Skeletal muscle tissue (tissue), 4 donors: ENCODE results near the gene ST3GAL4. TPM values are rescaled to one million over a fixed set of nuclear protein-coding genes. Genes with fewer than 3 reads are reported as not detected.

Source experiments
- H3K27ac ChIP-seq: one replicate; pipeline ENCODE4 v1.7.0; 2013; ENCODE audit warnings: mild to moderate bottlenecking, low read depth, low read length, inconsistent platforms
- H3K27me3 ChIP-seq, 3 donors: one replicate each; pipeline ENCODE4 v1.7.0; 2013; ENCODE audit warnings: low read length in 3 of 3; ENCODE audit not compliant: control insufficient read depth in 3 of 3, insufficient read depth in 3 of 3
- H3K36me3 ChIP-seq, 3 donors: one replicate each; pipeline ENCODE4 v1.7.0; 2013; ENCODE audit warnings: low read length in 3 of 3; ENCODE audit not compliant: control insufficient read depth in 3 of 3, insufficient read depth in 3 of 3
- H3K4me1 ChIP-seq, 3 donors: one replicate each; pipeline ENCODE4 v1.7.0; 2013; ENCODE audit warnings: low read length in 3 of 3, mild to moderate bottlenecking in 3 of 3; ENCODE audit not compliant: control insufficient read depth in 3 of 3, insufficient read depth in 3 of 3
- H3K4me3 ChIP-seq, 3 donors: one replicate each; pipeline ENCODE4 v1.7.0; 2013; ENCODE audit warnings: low read length in 3 of 3
- H3K9ac ChIP-seq, 3 donors: one replicate each; pipeline ENCODE4 v1.7.0; 2013; ENCODE audit warnings: low read length in 3 of 3, mild to moderate bottlenecking in 3 of 3, moderate library complexity in 2 of 3, low read depth in 1 of 3
- H3K9me3 ChIP-seq, 3 donors: one replicate each; pipeline ENCODE4 v1.7.0; 2013; ENCODE audit warnings: low read length in 3 of 3; ENCODE audit not compliant: control insufficient read depth in 3 of 3
- total RNA-seq: library from RNA; depleted of rRNA; stranded (reverse); fragments of >200 nt; gene quantifications from one replicate; pipeline ENCODE4 v1.2.3, GENCODE V29; 2014
- donor health status: Osteomylitis.

The ST3GAL4 gene
- total RNA-seq, 1 donor from 2014 or later: 20.9 TPM

GRCh38 chr11:126417091-126417862 lies 61.8 kb downstream of the ST3GAL4 start:
- no peaks in the 10 kb centered on the region for H3K9me3 ChIP-seq
- peak overlapping the region; percentile 64 to 68 (median 66) for H3K4me3 ChIP-seq
- H3K27ac ChIP-seq: peak overlapping the region; percentile 73
- peak overlapping the region; percentile 51 to 78 (median 67) for H3K9ac ChIP-seq
- no peaks in the 10 kb centered on the region for H3K27me3 ChIP-seq
- peaks cover 0 to 6% (median 0%) of the 10 kb centered on the region in 3 donors for H3K36me3 ChIP-seq
- H3K4me1 ChIP-seq: peaks cover 34 to 45% (median 41%) of the 10 kb centered on the region in 3 donors

GRCh38 chr11:126418887-126419286 lies 63.4 kb downstream of the ST3GAL4 start:
- H3K27ac ChIP-seq: no peak overlapping the region
- no peaks in the 10 kb centered on the region for H3K27me3 ChIP-seq
- peaks cover 0 to 1% (median 0%) of the 10 kb centered on the region in 3 donors for H3K36me3 ChIP-seq
- H3K4me3 ChIP-seq: no peak overlapping the region
- H3K4me1 ChIP-seq: peaks cover 36 to 47% (median 43%) of the 10 kb centered on the region in 3 donors
- no peak overlapping the region for H3K9ac ChIP-seq
- no peaks in the 10 kb centered on the region for H3K9me3 ChIP-seq

GRCh38 chr11:126419801-126420697 lies 64.6 kb downstream of the ST3GAL4 start:
- no peak overlapping the region for H3K27ac ChIP-seq
- no peak overlapping the region for H3K9ac ChIP-seq
- H3K9me3 ChIP-seq: no peaks in the 10 kb centered on the region
- H3K36me3 ChIP-seq: no peaks in the 10 kb centered on the region
- H3K4me1 ChIP-seq: peaks cover 29 to 40% (median 32%) of the 10 kb centered on the region in 3 donors
- no peaks in the 10 kb centered on the region for H3K27me3 ChIP-seq
- H3K4me3 ChIP-seq: no peak overlapping the region

GRCh38 chr11:126420698-126421256 lies 65.3 kb downstream of the ST3GAL4 start:
- Histone ChIP-seq H3K9ac (no peak overlapping the region), H3K27me3 (no peaks in the 10 kb centered on the region), H3K9me3 (no peaks in the 10 kb centered on the region), H3K4me1 (peaks cover 23 to 34% (median 24%) of the 10 kb centered on the region in 3 donors), H3K4me3 (no peak overlapping the region), H3K36me3 (no peaks in the 10 kb centered on the region), H3K27ac (no peak overlapping the region)

GRCh38 chr11:126421271-126421671 lies 65.8 kb downstream of the ST3GAL4 start:
- Histone ChIP-seq H3K4me3 (no peak overlapping the region), H3K9ac (no peak overlapping the region), H3K36me3 (no peaks in the 10 kb centered on the region), H3K27ac (no peak overlapping the region), H3K9me3 (no peaks in the 10 kb centered on the region), H3K27me3 (no peaks in the 10 kb centered on the region), H3K4me1 (peaks cover 18 to 29% (median 20%) of the 10 kb centered on the region in 3 donors)

GRCh38 chr11:126422446-126422845 lies 67.0 kb downstream of the ST3GAL4 start:
- Histone ChIP-seq H3K4me1 (peaks cover 17 to 26% (median 19%) of the 10 kb centered on the region in 3 donors), H3K9me3 (no peaks in the 10 kb centered on the region), H3K27ac (no peak overlapping the region), H3K36me3 (no peaks in the 10 kb centered on the region), H3K9ac (no peak overlapping the region), H3K27me3 (no peaks in the 10 kb centered on the region), H3K4me3 (no peak overlapping the region)

GRCh38 chr11:126423154-126423553 lies 67.7 kb downstream of the ST3GAL4 start:
- no peaks in the 10 kb centered on the region for H3K36me3 ChIP-seq
- peaks cover 17 to 26% (median 20%) of the 10 kb centered on the region in 3 donors for H3K4me1 ChIP-seq
- no peaks in the 10 kb centered on the region for H3K9me3 ChIP-seq
- no peaks in the 10 kb centered on the region for H3K27me3 ChIP-seq
- H3K4me3 ChIP-seq: no peak overlapping the region
- no peak overlapping the region for H3K27ac ChIP-seq
- no peak overlapping the region for H3K9ac ChIP-seq

- no peak overlapping the region for H3K27ac ChIP-seq
- no peak overlapping the region for H3K4me3 ChIP-seq
These were observed 68.3 kb downstream of the ST3GAL4 start for GRCh38 chr11:126423743-126424142.

GRCh38 chr11:126424471-126425039 lies 69.1 kb downstream of the ST3GAL4 start:
- Histone ChIP-seq H3K27ac (no peak overlapping the region), H3K9me3 (no peaks in the 10 kb centered on the region), H3K4me1 (peaks cover 17 to 26% (median 20%) of the 10 kb centered on the region in 3 donors), H3K36me3 (no peaks in the 10 kb centered on the region), H3K4me3 (no peak overlapping the region), H3K27me3 (no peaks in the 10 kb centered on the region), H3K9ac (no peak overlapping the region)

More at GRCh38 chr11:126423743-126424142, 68.3 kb downstream of the ST3GAL4 start:
- Histone ChIP-seq H3K9me3 (no peaks in the 10 kb centered on the region), H3K36me3 (no peaks in the 10 kb centered on the region), H3K9ac (no peak overlapping the region), H3K27me3 (no peaks in the 10 kb centered on the region), H3K4me1 (peaks cover 17 to 26% (median 20%) of the 10 kb centered on the region in 3 donors)
